ENCODE data around the gene PLVAP.

The PLVAP gene

DNA sequence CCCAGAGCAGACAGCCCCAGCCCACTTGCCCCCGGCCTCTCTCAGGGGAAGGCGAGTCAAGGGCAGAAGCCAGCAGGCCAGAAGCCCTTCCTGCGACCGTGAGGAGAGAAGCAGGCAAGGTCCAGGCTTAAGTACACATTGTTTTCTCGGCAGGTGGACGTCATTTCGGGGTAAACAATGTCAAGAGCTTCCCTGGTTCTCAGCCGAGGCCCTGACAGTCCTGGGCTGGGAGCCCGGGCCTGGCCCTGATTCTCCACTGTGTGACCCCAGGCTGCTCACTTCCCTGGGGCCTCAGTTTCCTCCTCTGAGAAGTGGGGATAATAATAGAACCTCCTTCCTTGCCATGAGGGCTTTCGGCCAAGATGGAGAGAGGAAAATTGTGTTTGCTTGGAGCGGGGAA lies 19.4 kb downstream of the PLVAP start:
- DNase-seq (ENCODE audit: low read depth in 1 of 2, low spot score in 1 of 2), result no peak

DNA sequence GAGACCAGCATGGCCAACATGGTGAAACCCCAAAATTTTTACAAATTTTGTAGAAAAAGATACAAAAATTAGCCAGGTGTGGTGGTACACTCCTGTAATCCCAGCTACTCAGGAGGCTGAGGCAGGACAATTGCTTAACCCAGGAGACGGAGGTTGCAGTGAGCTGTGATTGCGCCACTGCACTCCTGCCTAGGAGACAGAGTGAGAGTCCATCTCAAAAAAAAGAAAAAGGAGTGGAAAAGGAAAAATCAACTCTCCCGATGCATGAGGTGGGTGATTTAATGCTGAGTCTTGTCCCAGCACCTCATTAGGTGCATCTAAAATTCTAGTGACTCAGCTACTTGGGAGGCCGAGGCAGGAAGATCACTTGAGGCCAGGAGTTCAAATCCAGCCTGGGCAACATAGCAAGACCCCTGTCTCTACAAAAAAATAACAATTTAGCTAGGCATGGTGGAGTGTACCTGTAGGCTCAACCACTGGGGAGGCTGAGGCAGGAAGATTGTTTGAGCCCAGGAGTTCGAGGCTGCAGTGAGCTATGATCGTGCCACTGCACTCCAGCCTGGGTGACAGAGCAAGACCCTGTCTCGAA lies 20.0 kb downstream of the PLVAP start:
- no peak for DNase-seq (ENCODE audit: low read depth in 1 of 2, low spot score in 1 of 2)

DNA sequence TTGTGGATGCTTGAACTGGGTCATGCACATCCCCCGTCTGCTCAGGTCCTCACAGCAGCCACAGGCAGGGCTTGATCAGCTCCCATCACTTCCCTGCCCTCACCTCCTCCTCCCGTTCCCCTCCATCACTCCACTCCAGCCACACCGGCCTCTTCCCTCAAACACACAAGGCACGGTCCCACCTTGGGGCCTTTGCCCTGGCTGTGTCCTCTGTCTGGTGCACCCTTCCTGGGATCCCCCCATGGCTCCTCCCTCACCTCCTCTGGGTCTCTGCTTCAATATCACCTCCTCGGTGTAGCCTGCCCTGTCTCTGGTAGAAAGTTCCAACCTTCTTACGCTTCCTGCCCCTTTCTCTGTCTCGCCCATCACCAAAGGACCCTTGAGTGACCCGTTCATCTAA lies 23.8 kb downstream of the PLVAP start:
- DNase-seq (ENCODE audit: low read depth in 1 of 2, low spot score in 1 of 2), result no peak

DNA sequence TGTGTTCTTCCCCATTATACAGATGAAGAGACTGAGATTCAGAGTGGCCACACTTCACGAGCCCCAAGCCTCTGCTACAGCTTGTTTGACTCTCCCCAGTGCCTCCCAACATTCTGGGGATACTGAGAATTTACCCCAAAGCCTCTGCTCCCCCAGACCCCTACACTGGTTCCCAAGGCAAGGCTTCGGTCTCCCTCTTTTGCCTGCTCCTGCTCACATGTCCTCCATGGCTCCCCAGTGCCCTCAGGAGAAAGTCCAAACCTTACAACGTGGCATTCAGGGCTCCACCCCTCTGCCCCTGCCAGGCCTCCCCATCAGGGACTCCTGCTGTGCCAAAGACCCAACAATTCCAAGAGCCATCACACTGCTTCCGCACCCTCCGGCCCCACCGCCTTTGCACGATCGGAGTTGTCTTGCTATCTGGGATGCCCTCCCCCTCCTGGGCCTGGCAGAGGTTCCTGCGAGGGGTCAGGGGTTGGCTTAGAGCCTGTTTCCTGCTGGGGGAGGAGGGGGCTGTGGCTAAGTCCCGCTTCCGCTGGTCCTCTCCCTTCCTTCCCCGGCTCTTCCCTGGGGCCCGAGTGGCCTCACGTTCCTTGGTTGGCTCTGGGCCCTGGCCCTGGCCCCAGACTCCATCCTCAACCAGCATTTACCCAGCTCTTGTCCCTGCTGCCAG lies 24.4 kb downstream of the PLVAP start:
- DNase-seq (ENCODE audit: low read depth in 1 of 2, low spot score in 1 of 2), result no peak

DNA sequence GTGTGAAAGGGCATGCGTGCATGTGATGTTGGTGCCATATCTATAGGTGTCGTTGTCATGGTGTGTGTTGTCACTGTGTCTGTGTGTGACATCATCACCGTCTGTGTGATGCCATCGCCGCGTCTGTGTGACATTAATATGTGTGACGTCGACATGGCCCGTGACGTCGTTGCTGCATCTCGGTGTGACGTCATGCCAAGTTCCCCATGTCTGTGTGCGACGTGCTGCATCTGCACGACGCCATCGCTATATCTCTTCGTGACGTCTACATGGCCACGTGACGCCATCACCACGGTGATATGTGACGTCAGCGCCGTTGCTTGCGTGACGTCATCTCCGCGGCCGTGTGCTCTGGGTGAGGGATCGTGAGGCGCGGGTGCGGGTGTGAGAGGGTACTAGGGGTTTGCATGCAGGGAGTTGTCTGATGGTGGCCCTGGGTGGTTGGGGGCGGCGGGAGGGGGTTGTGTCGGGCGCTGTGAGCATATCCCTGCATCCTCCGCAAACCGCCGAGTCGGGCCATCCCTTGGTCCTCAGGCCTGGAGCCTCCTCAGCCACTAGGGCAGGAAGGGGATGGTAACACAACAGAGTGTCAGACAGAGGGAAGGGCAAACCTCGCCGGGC lies 25.2 kb downstream of the PLVAP start:
- no peak for DNase-seq (ENCODE audit: low read depth in 1 of 2, low spot score in 1 of 2)

DNA sequence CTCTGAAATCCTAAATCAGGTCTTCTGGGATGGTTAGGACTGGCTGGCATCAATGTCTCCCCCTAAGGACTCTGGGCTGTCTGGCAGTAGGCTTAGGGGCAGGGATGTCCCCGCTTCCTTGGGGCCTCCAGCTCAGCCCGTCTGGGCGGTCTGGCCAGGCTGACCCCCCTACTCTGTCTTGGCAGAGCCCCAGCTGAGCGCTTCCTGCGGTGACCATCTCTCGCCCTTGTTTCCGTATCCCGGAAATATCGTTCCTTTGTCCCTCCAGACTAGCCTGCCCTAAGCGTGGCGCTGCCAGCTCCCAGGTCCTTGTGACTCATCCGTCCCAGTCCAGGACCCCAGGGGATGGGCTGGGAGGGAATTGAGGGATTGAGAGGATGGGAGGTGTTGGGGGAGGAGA lies 28.4 kb downstream of the PLVAP start:
- no peak for DNase-seq (ENCODE audit: low read depth in 1 of 2, low spot score in 1 of 2)

DNA sequence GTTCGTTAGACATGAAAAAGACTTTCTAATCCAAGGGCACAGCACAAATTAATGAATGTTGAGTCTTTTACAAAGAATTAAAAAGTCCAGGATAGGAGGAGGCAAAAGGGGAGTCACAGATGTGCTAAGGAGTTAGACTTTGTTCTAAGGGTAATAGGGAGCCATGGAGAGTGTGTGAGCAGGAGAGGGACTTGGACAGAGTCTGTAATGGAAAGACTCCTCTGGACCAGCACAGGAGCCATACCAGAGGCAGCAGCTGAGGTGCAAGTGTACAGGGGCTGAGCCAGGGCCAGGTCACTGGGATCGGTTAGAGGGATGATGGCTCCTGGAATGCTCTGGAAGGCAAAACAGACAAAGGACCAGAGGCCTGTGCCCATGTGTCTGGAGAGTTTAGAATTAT lies 29.3 kb downstream of the PLVAP start:
- DNase-seq (ENCODE audit: low read depth in 1 of 2, low spot score in 1 of 2), result no peak

DNA sequence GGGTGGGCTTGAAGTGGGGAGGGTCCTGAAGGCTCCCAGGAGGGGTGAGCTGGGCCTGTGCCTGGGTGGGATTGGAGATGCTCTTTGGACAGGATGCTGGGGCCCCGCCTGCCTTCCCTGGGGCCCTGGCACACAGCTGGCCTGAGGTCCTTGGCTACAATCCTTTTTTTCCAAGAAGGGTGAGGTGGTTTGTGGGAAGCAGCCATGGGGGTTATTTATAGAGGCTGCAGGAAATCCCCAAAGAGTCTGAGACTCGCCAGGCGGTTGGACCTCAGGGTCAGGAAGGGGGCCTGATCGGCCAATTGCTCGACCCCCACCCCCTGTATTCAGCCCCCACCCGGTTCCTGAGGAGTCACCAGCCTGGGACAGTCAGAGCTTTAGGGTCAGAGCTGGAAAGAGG lies 29.8 kb downstream of the PLVAP start:
- no peak for DNase-seq (ENCODE audit: low read depth in 1 of 2, low spot score in 1 of 2)

DNA sequence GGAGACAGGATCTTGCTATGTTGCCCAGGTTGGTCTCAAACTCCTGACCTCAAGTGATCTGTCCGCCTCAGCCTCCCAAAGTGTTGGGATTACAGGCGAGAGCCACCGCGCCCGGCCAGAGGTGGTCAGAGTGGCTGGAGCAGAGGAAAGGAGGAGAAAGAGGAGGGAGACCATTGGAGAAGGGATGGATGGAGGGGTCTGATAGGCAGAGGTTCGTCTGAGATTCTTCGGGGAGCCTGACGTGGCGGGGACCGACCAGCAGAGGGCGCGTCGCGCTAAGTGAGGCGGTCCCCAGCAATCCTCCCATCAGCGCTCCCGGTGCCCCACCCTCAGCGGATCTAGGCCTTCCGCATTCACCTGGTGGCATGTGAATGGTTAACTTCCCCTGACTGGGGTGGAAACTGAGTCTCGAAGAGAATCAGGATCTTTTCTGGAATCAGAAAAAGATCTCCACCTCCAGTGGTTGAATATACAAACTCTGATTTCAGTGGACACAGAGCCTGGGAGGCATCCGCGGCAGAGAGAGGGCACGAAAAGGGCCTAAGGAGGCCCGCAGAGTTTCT lies 31.0 kb downstream of the PLVAP start:
- DNase-seq (ENCODE audit: low read depth in 1 of 2, low spot score in 1 of 2), result peak; percentile 68 to 71

DNA sequence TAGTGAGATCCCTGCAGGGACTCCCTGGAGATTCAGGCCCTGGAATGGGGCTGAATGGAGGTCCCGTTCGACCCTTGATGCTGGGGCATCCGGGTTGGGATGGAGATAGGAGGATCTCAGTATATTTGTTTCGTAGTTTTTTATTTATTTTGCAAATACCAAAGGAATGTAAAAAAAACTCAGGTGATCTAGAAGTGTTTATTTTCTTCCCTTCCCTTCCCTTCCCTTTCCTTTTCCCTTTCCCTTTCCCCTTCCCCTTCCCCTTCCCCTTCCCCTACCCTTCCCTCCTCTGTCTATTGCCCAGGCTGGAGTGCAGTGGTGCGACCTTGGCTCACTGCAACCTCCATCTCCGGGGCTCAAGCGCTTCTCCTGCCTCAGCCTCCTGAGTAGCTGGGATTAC lies 35.3 kb downstream of the PLVAP start:
- no peak for DNase-seq (ENCODE audit: low read depth in 1 of 2, low spot score in 1 of 2)

DNA sequence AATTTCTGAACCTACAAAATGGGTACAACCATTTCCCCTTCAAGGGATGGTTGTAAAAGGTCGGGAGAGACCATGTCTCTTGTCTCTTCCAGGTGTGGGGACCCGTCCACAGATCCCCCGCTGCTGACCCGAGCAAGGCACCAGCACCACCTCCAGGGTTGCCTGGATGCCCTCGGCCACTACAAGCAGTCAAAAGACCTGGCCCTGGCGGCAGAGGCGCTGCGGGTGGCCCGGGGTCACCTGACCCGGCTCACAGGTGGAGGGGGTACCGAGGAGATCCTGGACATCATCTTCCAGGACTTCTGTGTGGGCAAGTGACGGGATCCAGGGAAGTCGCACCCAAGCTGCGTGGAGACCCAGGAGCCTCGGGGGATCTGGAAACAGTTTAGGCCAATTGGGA lies 35.8 kb downstream of the PLVAP start:
- DNase-seq (ENCODE audit: low read depth in 1 of 2, low spot score in 1 of 2), result no peak

DNA sequence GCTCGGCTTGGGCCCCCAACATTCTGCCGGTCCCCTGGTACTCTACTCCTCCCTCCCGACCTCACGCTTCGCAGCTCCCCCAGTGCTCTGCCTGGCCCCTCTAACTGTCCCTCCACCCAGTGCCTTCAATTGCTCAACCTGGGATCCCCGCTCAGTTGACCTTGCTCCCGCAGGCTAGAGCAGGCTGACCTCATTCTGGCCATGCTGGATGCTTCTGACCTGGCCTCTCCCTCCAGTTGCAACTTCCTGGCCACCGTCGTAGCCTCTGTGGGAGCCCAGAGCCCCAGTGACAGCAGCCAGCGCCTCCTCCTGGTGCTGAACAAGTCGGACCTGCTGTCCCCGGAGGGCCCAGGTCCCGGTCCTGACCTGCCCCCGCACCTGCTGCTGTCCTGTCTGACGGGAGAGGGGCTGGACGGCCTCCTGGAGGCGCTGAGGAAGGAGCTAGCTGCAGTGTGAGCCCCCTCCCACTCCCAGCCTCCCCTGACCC lies 36.2 kb downstream of the PLVAP start:
- no peak for DNase-seq (ENCODE audit: low read depth in 1 of 2, low spot score in 1 of 2)

DNA sequence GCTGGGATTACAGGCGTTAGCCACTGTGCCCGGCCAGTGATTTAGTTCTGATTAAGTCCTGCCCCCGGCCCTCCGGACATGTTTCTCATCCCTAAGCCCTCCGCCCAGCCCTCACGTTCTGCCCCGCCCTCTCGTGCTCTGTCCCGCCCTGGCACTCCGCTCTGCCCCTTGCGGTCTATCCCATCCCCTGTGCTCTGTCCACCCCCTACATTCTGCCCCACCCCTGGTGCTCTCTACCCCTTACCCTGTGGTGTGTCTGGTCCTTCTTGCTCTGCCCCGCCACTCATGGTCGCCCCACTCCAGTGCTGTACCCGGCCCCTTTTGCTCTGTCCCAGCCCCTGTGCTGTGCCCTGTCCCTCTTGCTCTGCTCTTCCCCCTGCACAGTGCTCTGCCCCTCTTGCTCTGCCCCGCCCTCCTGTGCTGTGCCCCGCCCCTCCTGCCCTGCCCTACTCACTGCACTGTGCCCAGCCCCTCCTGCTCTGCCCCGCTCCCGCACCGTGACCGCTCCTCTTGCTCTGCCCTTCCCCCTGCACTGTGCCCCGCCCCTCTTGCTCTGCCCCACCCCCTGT lies 36.8 kb downstream of the PLVAP start:
- DNase-seq (ENCODE audit: low read depth in 1 of 2, low spot score in 1 of 2), result no peak

DNA sequence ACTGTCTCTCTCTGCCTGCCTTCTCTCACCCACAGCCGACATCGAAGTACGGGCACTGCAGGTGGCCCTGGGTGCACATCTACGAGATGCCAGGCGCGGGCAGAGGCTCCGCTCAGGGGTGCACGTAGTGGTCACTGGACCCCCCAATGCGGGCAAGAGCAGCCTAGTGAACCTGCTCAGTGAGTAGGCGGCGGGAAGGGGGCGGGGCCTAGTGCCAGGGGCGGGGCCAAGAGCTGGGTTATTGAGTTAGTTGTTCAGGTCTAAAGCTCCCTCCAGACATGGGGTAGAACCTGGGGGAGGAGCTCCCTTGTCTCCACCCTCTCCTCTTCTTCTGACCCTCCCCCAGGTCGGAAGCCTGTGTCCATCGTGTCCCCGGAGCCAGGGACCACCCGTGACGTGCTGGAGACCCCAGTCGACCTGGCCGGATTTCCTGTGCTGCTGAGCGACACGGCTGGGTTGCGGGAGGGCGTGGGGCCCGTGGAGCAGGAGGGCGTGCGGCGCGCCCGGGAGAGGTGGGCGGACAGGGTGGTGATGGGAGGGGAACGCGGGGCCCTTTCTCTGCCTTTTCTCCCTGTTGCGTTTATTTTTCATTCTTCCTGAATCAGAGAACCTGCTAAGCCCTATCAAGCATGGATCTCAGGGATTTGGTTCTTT lies 37.9 kb downstream of the PLVAP start:
- DNase-seq (ENCODE audit: low read depth in 1 of 2, low spot score in 1 of 2), result no peak

DNA sequence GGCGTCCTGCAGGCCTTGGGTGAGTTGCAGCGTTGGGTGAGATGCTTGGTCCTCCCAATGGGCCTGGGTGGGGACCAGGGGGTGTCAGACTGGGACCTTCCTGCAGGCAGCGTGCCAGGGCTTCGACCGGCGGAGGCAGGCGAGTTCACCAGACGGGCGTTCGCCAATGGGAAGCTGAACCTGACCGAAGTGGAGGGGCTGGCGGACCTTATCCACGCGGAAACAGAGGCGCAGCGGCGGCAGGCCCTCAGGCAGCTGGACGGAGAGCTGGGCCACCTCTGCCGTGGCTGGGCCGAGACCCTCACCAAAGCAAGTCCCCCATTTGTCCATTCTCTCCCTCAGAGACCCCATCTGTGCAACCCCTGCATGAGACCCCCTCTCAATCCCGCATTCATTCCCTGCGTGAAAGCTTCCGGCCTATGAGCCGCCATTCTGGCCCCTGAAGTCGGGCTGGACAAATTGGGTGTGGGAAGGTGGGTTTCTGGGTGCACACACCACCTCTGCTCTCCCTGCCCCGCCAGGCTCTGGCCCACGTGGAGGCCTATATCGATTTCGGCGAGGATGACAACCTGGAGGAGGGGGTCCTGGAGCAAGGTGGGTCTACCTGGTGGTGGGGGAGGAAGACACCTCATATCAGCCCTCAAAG lies 38.6 kb downstream of the PLVAP start:
- DNase-seq (ENCODE audit: low read depth in 1 of 2, low spot score in 1 of 2), result no peak

DNA sequence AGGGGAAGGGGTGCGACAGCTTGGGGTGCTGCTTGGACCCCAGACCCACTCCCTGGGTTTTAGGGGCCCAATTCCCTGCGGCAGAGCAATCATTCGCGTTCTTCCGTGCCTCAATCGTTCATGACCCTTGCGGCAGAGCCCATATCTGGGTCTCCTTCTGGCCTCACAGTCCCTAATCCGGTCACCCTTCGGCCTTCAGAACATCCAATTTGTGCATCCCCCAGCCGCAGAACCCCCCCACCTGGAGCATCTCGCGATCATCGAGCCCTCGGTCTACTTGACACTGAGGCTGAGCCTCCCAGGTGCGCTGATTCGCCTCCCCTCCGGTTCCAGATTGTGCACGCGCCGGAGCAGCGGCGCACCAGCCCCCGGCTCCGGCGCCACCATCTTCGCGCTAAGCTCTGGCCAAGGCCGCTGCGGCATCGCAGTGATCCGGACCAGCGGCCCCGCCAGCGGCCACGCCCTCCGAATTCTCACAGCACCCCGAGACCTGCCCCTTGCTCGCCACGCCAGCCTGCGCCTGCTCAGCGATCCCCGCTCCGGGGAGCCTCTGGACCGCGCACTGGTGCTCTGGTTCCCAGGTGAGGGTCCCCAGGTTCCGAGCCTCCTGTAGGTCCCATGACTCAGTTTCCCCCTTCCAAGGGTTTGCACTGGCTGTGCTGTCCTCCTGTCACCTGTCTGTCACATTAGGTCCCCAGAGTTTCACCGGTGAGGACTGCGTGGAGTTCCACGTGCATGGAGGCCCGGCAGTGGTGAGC lies 39.3 kb downstream of the PLVAP start:
- DNase-seq (ENCODE audit: low read depth in 1 of 2, low spot score in 1 of 2), result no peak

DNA sequence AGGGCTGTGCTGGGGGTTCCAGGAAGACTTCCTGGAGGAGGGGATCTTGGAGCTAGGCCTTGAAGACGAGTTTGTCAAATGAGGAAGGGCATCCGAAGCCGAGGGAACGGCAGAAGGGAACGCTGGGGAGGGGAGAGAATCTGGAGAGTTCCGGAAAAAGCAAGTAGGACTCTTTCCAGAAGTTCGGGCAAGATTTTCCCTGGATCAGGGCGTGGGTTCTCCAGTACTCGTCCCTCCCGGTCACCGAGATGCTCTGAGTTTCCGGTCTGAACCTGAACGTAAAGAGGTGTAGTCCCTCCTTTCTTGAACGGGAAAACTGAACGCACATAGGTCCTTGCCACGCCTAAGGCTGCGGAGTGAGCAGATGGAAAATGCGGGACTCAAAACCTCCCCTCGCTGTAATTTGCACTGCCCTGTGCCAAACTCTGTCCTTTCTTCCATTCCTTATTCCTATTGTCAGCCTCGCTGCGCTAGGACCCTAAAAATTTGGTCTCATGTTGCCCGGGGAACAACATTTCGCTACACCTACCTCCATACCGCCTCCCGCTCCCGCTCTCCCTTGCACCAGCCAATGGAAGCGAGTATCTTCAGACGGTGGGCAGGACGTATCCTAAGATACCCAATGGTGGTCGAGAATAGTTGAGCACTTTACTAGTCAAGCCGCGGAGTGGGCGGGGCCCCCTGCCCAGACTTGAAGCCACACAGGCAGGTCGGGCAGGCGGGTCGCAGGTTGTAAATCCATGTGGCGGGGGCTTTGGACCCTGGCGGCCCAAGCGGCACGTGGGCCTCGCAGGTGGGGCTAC lies 40.1 kb downstream of the PLVAP start, which contains the start of gene GTPBP3:
Gene GTPBP3 (plus strand): TSS at position 682 of the 803 bp plus-strand sequence. CDS start 59 bp downstream, at position 741.
- peak; percentile 91 to 92 for DNase-seq (ENCODE audit: low read depth in 1 of 2, low spot score in 1 of 2)

DNA sequence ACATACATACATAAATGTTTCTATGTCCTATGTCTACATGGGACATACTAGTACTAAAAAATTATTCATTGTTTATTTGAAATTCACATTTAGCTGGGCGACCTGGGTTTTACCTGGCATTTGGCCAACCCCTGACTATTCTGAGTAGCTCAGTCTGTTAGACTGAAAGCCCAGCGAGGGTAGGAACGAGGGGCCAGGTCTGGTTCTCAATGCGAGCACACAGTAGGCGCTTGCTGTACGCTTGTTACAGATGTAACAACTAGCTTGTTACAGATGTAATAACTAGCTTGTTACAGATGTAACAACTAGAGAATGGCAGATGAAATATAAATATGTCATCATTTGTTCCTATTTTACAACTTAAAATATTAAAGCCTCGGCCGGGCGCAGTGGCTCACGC lies 41.6 kb downstream of the PLVAP start:
- no peak for DNase-seq (ENCODE audit: low read depth in 1 of 2, low spot score in 1 of 2)

All from activated T-helper 1 cell treated with anti-CD3 and anti-CD28 coated beads, Interleukin-2, amount 50 U/mL, for 16 hours (primary cell).